ENCODE measurements around the gene CD300LD. TPM values are rescaled to one million over a fixed set of nuclear protein-coding genes. Genes with fewer than 3 reads are reported as not detected.

The CD300LD gene
- total RNA-seq, 4 donors from 2014 or later: not detected

GRCh38 chr17:74608511-74608910 lies 16.4 kb upstream of the CD300LD start:
- Histone ChIP-seq H3K27me3 (no peaks in the 10 kb centered on the region), H3K4me1 (peaks cover 0 to 23% of the 10 kb centered on the region in 2 donors), H3K9me3 (no peaks in the 10 kb centered on the region), H3K36me3 (no peaks in the 10 kb centered on the region), H3K27ac (no peak overlapping the region), H3K4me3 (replicated peaks in 1 of 3) (no peak overlapping the region)
- 86 to 94% methylated on average over 3 of the region's 3 CpGs for WGBS, 2 donors
- intact Hi-C loops (cut with DNase I): no loop called here
- no peak for TF ChIP-seq POLR2A (IDR thresholded peaks at IDR 0.05)
- TF ChIP-seq, protein P1, sequence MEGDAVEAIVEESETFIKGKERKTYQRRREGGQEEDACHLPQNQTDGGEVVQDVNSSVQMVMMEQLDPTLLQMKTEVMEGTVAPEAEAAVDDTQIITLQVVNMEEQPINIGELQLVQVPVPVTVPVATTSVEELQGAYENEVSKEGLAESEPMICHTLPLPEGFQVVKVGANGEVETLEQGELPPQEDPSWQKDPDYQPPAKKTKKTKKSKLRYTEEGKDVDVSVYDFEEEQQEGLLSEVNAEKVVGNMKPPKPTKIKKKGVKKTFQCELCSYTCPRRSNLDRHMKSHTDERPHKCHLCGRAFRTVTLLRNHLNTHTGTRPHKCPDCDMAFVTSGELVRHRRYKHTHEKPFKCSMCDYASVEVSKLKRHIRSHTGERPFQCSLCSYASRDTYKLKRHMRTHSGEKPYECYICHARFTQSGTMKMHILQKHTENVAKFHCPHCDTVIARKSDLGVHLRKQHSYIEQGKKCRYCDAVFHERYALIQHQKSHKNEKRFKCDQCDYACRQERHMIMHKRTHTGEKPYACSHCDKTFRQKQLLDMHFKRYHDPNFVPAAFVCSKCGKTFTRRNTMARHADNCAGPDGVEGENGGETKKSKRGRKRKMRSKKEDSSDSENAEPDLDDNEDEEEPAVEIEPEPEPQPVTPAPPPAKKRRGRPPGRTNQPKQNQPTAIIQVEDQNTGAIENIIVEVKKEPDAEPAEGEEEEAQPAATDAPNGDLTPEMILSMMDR (IDR thresholded peaks at IDR 0.05): no peak
- no peak for DNase-seq

DNA sequence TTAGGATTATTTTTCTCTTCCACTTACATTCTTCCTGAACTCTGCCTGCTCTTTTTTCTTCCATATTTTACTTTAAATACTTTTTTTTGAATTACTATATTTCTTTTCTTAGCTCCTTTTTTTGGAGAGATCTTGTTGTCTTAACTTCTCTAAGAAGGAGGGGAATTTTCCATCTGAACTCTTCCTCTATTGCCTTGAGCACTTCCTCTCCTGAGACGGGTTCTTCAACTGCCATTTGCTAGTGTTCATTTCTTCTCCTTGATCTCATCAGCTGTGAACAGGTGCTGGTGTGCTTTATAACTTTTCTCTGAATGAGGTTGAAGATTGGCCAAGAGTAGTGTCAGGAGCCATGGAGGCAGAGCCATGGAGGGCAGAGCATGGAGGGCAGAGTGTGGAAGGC lies 15.1 kb upstream of the CD300LD start:
- Histone ChIP-seq H3K36me3 (no peaks in the 10 kb centered on the region), H3K27ac (no peak overlapping the region), H3K4me3 (replicated peaks in 1 of 3) (no peak overlapping the region), H3K9me3 (no peaks in the 10 kb centered on the region), H3K4me1 (peaks cover 0 to 23% of the 10 kb centered on the region in 2 donors), H3K27me3 (no peaks in the 10 kb centered on the region)
- no peak for DNase-seq
- WGBS, 2 donors: 60 to 68% methylated on average over 1 of the region's 1 CpG
- TF ChIP-seq POLR2A (IDR thresholded peaks at IDR 0.05): no peak
- TF ChIP-seq, protein P1 (IDR thresholded peaks at IDR 0.05): no peak
- intact Hi-C loops (cut with DNase I): no loop called here

DNA sequence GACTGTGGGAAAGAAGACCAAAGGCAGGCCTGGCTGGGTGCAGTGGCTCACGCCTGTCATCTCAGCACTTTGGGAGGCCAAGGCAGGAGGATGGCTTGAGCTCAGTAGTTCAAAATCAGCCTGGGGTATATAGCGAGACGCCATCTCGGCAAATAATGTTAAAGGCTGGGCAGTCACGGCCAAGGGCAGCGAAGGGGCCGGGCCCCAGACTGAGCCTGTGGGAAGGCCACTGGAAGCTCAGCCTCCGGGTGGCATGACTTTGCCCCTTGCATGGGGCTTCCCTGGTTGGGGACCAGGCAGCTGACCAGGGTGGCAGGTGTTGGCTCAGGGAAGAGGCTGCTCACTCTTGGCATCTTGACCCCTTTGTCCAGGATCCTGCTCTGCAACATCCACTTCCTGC lies 14.0 kb upstream of the CD300LD start:
- H3K36me3 ChIP-seq: no peaks in the 10 kb centered on the region
- 89 to 94% methylated on average over 8 of the region's 8 CpGs for WGBS, 2 donors
- no peaks in the 10 kb centered on the region for H3K27me3 ChIP-seq
- peaks cover 0 to 23% of the 10 kb centered on the region in 2 donors for H3K4me1 ChIP-seq
- H3K4me3 ChIP-seq (replicated peaks in 1 of 3): no peak overlapping the region
- no peak overlapping the region for H3K27ac ChIP-seq
- H3K9me3 ChIP-seq: no peaks in the 10 kb centered on the region
- intact Hi-C loops (cut with DNase I): no loop called here
- TF ChIP-seq, protein P1 (IDR thresholded peaks at IDR 0.05): no peak
- no peak for TF ChIP-seq POLR2A (IDR thresholded peaks at IDR 0.05)
- no peak for DNase-seq

GRCh38 chr17:74605361-74605760 lies 13.3 kb upstream of the CD300LD start:
- Histone ChIP-seq H3K4me1 (peaks cover 0 to 23% of the 10 kb centered on the region in 2 donors), H3K4me3 (replicated peaks in 1 of 3) (no peak overlapping the region), H3K27ac (peak overlapping the region in 1 of 3 donors; percentile 37), H3K36me3 (no peaks in the 10 kb centered on the region), H3K9me3 (no peaks in the 10 kb centered on the region), H3K27me3 (no peaks in the 10 kb centered on the region)
- peak; percentile 61 to 71 for DNase-seq
- WGBS, 2 donors: 54 to 69% methylated on average over 10 of the region's 10 CpGs
- TF ChIP-seq, protein P1 (IDR thresholded peaks at IDR 0.05): no peak
- no peak for TF ChIP-seq POLR2A (IDR thresholded peaks at IDR 0.05)
- intact Hi-C loops (cut with DNase I): no loop called here

- Histone ChIP-seq H3K9me3 (no peaks in the 10 kb centered on the region), H3K27ac (peak overlapping the region in 1 of 3 donors; percentile 37), H3K4me1 (peaks cover 0 to 23% of the 10 kb centered on the region in 2 donors), H3K27me3 (no peaks in the 10 kb centered on the region), H3K36me3 (no peaks in the 10 kb centered on the region), H3K4me3 (replicated peaks in 1 of 3) (no peak overlapping the region)
- no peak for TF ChIP-seq POLR2A (IDR thresholded peaks at IDR 0.05)
- TF ChIP-seq, protein P1 (IDR thresholded peaks at IDR 0.05): no peak
- 84 to 86% methylated on average over 10 of the region's 10 CpGs for WGBS, 2 donors
- DNase-seq: no peak
- intact Hi-C loops (cut with DNase I): no loop called here
Measured at GRCh38 chr17:74604761-74605160, 12.7 kb upstream of the CD300LD start.
